Calu3 (cell line): ENCODE results near the gene PEX5L. TPM values are rescaled to one million over a fixed set of nuclear protein-coding genes. Genes with fewer than 3 reads are reported as not detected.

Experiments
- BruUV-seq: library from RNA; stranded (reverse); fragments of 400-500 nt; replicated peaks from 2 replicates; lab custom pipeline; 2021; lab: Mats Ljungman, UMichigan
- CTCF ChIA-PET: fragments of 300-600 bp; sonication (Branson Sonifier 250); formaldehyde crosslinking; loops from one replicate; lab custom pipeline; 2022; ENCODE audit warnings: antibody characterized with exemption; lab: Charles Lee
- DNase-seq: peaks from one replicate; pipeline ENCODE4 v3.0.0; 2022
- H3K27ac Mint-ChIP-seq: one replicate; pipeline ENCODE4 v1.8.0; 2022; ENCODE audit warnings: mixed read lengths; ENCODE audit not compliant: unreplicated experiment
- H3K27me3 Mint-ChIP-seq: one replicate; pipeline ENCODE4 v1.8.0; 2022; ENCODE audit warnings: mixed read lengths; ENCODE audit not compliant: unreplicated experiment
- H3K36me3 Mint-ChIP-seq: one replicate; pipeline ENCODE4 v1.8.0; 2022; ENCODE audit warnings: mild to moderate bottlenecking, moderate library complexity, mixed read lengths; ENCODE audit not compliant: insufficient read depth, unreplicated experiment
- H3K4me1 Mint-ChIP-seq: one replicate; pipeline ENCODE4 v1.8.0; 2022; ENCODE audit warnings: mild to moderate bottlenecking, low read depth, mixed read lengths; ENCODE audit not compliant: unreplicated experiment
- H3K4me3 Mint-ChIP-seq: one replicate; pipeline ENCODE4 v1.8.0; 2022; ENCODE audit warnings: mild to moderate bottlenecking, low read depth, moderate library complexity, mixed read lengths; ENCODE audit not compliant: unreplicated experiment
- H3K9me3 Mint-ChIP-seq: one replicate; pipeline ENCODE4 v1.8.0; 2022; ENCODE audit warnings: low read depth, mixed read lengths; ENCODE audit not compliant: unreplicated experiment
- intact Hi-C: fragments of 100-400 bp; cut with micrococcal nuclease; formaldehyde crosslinking; loops from one replicate; pipeline ENCODE4 v1.10.0; 2022; ENCODE audit not compliant: unreplicated experiment
- total RNA-seq: library from RNA; stranded (reverse); gene quantifications from 2 replicates; pipeline ENCODE4 v1.2.3, GENCODE V29; 2022
- TF ChIP-seq, protein P1 (sequence below): fragments of 200-600 bp; IDR thresholded peaks from one replicate; pipeline ENCODE4 v1.8.0; 2022; ENCODE audit warnings: antibody characterized with exemption; ENCODE audit not compliant: unreplicated experiment

Gene PEX5L
- total RNA-seq, 1 experiment from 2014 or later, result not detected

DNA sequence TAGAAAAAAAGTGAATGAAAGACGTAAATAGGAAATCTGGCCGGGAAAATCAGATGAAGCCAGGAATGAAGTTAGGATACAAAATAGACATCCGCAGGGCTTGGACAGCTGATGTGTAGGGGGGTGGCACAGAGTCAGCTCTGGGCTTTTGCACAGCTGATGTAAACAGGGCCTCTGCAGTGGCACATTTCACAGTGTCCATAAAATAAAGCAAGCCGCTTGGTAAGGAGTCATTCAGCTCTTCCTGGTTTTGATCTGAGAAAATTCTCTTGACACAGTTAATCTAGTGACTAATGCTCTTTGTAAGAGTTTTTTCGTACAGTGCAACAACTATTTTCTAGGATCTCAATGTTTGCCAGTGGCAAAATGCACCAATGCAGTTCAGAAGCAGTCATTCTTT is 230.6 kb downstream of the PEX5L start:
- H3K36me3 Mint-ChIP-seq, result no peaks in the 10 kb centered on the region
- intact Hi-C loops, result no loop called here
- CTCF ChIA-PET, result no interaction called here
- H3K27me3 Mint-ChIP-seq, result no peaks in the 10 kb centered on the region
- peaks cover 4% of the 10 kb centered on the region for H3K4me1 Mint-ChIP-seq
- BruUV-seq, result no TSS peak
- no peak overlapping the region for H3K27ac Mint-ChIP-seq
- no peaks in the 10 kb centered on the region for H3K9me3 Mint-ChIP-seq
- TF ChIP-seq, protein P1, sequence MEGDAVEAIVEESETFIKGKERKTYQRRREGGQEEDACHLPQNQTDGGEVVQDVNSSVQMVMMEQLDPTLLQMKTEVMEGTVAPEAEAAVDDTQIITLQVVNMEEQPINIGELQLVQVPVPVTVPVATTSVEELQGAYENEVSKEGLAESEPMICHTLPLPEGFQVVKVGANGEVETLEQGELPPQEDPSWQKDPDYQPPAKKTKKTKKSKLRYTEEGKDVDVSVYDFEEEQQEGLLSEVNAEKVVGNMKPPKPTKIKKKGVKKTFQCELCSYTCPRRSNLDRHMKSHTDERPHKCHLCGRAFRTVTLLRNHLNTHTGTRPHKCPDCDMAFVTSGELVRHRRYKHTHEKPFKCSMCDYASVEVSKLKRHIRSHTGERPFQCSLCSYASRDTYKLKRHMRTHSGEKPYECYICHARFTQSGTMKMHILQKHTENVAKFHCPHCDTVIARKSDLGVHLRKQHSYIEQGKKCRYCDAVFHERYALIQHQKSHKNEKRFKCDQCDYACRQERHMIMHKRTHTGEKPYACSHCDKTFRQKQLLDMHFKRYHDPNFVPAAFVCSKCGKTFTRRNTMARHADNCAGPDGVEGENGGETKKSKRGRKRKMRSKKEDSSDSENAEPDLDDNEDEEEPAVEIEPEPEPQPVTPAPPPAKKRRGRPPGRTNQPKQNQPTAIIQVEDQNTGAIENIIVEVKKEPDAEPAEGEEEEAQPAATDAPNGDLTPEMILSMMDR, result no peak
- DNase-seq, result no peak
- H3K4me3 Mint-ChIP-seq, result no peak overlapping the region

DNA sequence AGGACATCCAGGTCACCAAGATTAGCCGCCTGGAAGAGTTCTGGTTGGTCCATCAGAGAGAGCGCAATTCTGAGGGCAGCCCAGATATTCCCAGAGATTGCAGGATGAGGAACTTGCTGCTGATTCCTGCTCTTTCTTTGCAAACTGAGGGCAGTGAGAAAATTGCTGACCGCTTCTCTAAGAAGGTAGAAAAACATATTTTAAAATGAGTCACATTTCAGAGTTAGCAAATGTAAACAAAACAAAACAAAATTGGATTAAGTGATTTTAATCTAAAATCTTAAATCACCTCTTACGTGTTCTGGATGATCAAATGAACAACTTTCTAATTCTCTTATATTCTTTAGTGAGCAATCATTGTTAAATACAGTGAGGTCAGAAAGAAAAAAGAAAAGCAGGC is 234.9 kb downstream of the PEX5L start:
- H3K4me3 Mint-ChIP-seq, result no peak overlapping the region
- no peaks in the 10 kb centered on the region for H3K27me3 Mint-ChIP-seq
- H3K4me1 Mint-ChIP-seq, result no peaks in the 10 kb centered on the region
- H3K9me3 Mint-ChIP-seq, result no peaks in the 10 kb centered on the region
- CTCF ChIA-PET, result no interaction called here
- DNase-seq, result no peak
- intact Hi-C loops, result no loop called here
- TF ChIP-seq, protein P1, result no peak
- no peaks in the 10 kb centered on the region for H3K36me3 Mint-ChIP-seq
- no peak overlapping the region for H3K27ac Mint-ChIP-seq
- BruUV-seq, result no TSS peak

GRCh38 chr3:179801263-179801662 is 235.5 kb downstream of the PEX5L start:
- Mint-ChIP-seq H3K4me1 (no peaks in the 10 kb centered on the region), H3K36me3 (no peaks in the 10 kb centered on the region), H3K27ac (no peak overlapping the region), H3K27me3 (no peaks in the 10 kb centered on the region), H3K9me3 (no peaks in the 10 kb centered on the region), H3K4me3 (no peak overlapping the region)
- TF ChIP-seq, protein P1, result no peak
- no peak for DNase-seq
- intact Hi-C loops, result no loop called here
- CTCF ChIA-PET, result no interaction called here
- BruUV-seq, result no TSS peak

- TF ChIP-seq, protein P1, result no peak
- Mint-ChIP-seq H3K9me3 (peaks cover 4% of the 10 kb centered on the region), H3K27ac (no peak overlapping the region), H3K36me3 (no peaks in the 10 kb centered on the region), H3K4me3 (no peak overlapping the region), H3K4me1 (peaks cover 9% of the 10 kb centered on the region), H3K27me3 (no peaks in the 10 kb centered on the region)
- CTCF ChIA-PET, result no interaction called here
- DNase-seq, result no peak
- no TSS peak for BruUV-seq
- intact Hi-C loops, result no loop called here
Observed at GRCh38 chr3:179797192-179797591, 239.5 kb downstream of the PEX5L start.
